NCI-H2029 treated with DMSO at 0.1 percent for 48 hours (cell line): ENCODE data around the gene GPC6.

ENCODE experiments used
- DNase-seq: peaks from one replicate; lab custom pipeline; 2025; lab: John Stamatoyannopoulos, UW

Gene GPC6

DNA sequence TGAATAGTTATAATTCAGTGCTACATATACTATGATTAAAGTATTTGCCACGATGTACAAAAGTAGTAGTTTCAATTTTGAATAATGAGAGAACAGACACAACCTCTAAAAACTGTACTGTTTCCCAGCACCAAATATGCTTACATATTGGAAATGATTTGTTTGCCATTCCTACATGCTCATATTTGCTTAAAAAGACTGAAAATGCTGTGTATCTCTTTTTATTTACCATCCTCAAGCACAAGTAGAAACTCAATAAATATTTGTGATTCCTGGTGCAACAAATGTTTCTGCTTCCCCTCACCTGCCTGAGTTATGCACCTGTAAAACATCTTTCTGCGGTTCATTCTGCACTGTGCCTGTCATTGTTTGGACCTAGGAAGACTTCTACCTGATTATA, 740.7 kb downstream of the GPC6 start:
- DNase-seq = no peak

- no peak for DNase-seq
Measured at GRCh38 chr13:93975242-93975641, 748.6 kb downstream of the GPC6 start.

DNA sequence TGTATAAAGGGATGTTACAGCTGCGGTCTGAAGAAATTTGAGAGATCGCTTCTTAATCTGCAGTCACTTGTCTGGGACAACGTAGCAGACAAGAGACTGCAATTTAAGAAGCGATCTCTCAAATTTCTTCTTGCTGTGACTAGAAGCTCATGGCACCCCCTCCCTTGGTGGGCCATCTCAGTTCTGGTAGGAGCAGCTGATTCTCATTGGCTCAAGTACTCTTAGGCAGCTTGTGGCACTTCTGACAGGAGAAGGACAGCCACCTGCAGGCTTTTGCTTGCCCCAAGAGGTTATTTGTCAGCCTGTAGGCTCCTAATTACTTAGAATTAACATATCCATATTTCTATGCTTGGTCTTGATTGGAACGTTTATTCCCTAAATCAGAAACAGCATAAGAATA, 749.9 kb downstream of the GPC6 start:
- no peak for DNase-seq

DNA sequence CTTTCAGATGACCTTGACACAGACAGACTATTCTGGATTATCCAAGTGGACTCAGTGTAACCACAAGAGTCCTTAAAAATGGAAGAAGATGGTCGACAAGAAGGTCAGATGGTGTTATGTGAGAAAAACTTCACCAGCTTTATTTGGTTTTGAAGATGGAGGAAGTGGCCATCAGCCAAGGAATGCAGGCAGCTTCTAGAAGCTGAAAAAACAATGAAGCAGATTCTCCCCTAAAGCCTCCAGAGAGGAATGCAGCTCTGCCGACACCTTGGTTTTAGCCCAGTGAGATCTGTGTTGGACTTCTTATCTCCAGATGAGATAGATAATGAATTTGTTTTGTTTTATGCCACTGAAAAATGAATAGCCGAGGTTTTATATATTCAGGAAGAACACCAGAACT, 751.4 kb downstream of the GPC6 start:
- no peak for DNase-seq

- no peak for DNase-seq
Measured at GRCh38 chr13:93981426-93981977, 754.9 kb downstream of the GPC6 start.

- DNase-seq = no peak
Measured at GRCh38 chr13:93982179-93982918, 755.7 kb downstream of the GPC6 start.

- DNase-seq = no peak
Measured at GRCh38 chr13:93984052-93984451, 757.4 kb downstream of the GPC6 start.

GRCh38 chr13:93984876-93985275, 758.3 kb downstream of the GPC6 start:
- DNase-seq = no peak

GRCh38 chr13:93987458-93987857, 760.9 kb downstream of the GPC6 start:
- no peak for DNase-seq

DNA sequence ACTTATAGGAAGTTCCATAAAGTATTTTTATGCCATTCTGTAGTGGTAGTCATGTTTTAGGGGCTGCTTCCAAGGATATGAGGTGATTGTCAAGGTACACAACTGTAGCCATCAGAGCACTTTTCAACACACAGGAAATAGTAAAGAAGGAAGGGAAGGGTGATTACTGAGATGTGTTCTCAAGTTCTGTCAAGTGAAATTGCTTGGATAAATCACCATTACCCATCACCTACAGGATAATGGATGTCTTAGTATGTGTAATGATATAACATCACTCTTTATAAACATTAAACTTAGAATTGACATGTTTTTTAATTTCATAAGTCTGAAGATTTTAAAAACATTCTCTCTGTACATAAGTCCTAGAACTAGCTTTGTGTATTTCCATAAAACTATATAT, 765.0 kb downstream of the GPC6 start:
- no peak for DNase-seq

DNA sequence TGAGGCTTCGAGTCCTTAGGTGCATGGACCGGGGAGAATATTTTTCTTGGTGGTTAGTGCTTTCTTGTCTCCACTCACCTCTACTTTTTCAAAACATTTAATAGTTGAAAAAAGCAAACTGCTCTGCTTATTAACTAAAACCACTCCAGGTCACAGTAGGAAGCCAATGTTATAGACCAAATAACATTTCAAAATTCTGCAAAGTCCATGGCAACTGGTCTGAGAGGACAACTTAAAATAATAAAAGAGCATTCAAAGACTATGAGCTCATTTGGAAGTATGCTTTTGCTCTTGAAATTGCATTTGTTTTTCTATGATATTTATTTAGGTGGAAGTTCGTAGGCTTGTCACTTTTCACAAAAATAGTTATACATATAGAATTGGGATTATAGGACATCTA, 769.9 kb downstream of the GPC6 start:
- no peak for DNase-seq

- no peak for DNase-seq
Measured at GRCh38 chr13:94006296-94006695, 779.7 kb downstream of the GPC6 start.

- DNase-seq = no peak
Measured at GRCh38 chr13:94007072-94007471, 780.5 kb downstream of the GPC6 start.

GRCh38 chr13:94009701-94010100, 783.1 kb downstream of the GPC6 start:
- DNase-seq = no peak

DNA sequence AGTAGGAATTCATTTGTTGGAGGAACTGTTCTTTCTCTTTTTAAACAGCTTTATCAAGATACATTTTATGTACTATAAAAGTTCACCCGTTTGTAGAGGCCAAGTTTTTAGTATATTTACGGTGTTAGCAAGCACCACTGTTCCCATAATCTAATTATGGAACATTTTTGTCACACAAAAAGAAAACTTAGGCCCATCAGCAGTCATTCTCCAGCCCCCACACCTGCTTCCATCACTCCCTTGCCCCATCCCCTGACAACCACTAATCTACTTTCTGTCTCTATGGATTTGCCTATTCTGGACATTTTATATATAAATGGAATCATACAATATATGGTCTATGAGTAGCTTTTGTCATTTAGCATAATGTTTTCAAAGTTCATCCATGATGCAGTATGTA, 787.9 kb downstream of the GPC6 start:
- DNase-seq = no peak

GRCh38 chr13:94020426-94020825, 793.8 kb downstream of the GPC6 start:
- no peak for DNase-seq

- DNase-seq = no peak
Measured at GRCh38 chr13:94020833-94021232, 794.2 kb downstream of the GPC6 start.

GRCh38 chr13:94028234-94028633, 801.6 kb downstream of the GPC6 start:
- DNase-seq = no peak

GRCh38 chr13:94028650-94029049, 802.0 kb downstream of the GPC6 start:
- DNase-seq = no peak

DNA sequence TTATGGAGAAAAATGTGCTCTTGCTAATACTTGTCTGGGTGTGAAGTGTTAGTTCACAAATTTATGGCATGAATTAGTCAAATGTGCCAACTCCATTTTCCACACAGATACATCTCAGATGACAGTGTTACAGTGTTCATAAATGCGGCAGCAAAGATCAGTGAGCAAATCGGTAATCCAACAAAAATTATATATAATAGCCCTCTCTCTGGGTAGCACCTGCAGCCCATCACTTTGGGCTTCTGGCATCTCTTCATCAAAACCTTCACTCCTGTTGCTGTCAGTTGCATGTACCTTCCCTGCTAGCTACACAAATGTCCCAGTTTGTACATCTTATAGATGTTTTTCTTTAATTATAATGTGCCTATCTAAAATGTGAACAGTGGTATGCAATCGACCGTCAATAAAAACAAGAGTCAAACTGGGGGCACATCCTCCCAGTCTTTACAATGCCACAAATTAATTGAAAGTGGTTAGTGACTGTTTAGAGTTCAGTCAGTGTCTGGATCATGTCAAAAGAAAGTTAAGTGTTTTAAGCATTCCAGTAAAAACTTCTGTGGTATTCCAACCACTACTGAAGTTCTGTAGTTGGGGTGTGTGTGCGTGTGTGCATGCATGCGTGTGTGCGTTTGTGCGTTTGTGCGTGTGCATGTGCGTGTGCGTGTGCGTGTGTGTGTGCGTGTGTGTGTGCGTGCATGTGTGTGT, 804.0 kb downstream of the GPC6 start:
- DNase-seq = no peak

DNA sequence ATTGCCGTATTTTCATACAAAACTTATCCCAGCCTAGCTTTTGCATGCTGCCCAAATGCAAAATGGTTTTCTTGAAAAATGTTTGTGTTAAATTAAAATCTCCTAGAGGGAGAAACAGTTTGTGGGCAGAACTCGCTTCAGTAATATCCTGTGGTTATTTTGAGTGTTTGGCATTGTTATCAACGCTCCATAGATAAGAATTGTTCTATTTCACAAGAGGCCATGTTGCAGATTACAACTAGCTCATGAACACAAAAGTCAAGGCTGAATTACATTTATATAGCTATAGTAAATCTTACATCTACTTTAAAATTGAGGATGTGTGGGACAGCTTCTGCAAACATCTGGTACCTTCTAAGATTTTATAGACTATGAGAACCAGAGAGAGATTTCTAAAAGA, 805.0 kb downstream of the GPC6 start:
- DNase-seq = no peak

- DNase-seq = no peak
Measured at GRCh38 chr13:94033098-94033497, 806.5 kb downstream of the GPC6 start.

GRCh38 chr13:94033830-94034642, 807.4 kb downstream of the GPC6 start:
- no peak for DNase-seq
